IPS-18a (cell line): ENCODE measurements around the gene ZNF532.
A peak's percentile ranks its signal among the peaks of the same experiment; 100 is the strongest.

ENCODE experiments used
- H3K27ac ChIP-seq: one replicate; pipeline ENCODE4 v1.5.1; 2013; ENCODE audit warnings: low read length
- H3K27me3 ChIP-seq: one replicate; pipeline ENCODE4 v1.6.1; 2013; ENCODE audit warnings: mild to moderate bottlenecking, low read length; ENCODE audit not compliant: control insufficient read depth, insufficient read depth
- H3K36me3 ChIP-seq: one replicate; pipeline ENCODE4 v1.6.1; 2013; ENCODE audit warnings: low read depth, low read length; ENCODE audit not compliant: control insufficient read depth
- H3K4me1 ChIP-seq: one replicate; pipeline ENCODE4 v1.6.1; 2013; ENCODE audit warnings: low read depth, low read length; ENCODE audit not compliant: control insufficient read depth
- H3K4me3 ChIP-seq: one replicate; pipeline ENCODE4 v1.5.1; 2013; ENCODE audit warnings: low read length
- H3K9ac ChIP-seq: one replicate; pipeline ENCODE4 v1.6.1; 2013; ENCODE audit warnings: mild to moderate bottlenecking, low read length, moderate library complexity
- H3K9me3 ChIP-seq: one replicate; pipeline ENCODE4 v1.6.1; 2013; ENCODE audit warnings: low read depth, low read length; ENCODE audit not compliant: control insufficient read depth

The ZNF532 gene

DNA sequence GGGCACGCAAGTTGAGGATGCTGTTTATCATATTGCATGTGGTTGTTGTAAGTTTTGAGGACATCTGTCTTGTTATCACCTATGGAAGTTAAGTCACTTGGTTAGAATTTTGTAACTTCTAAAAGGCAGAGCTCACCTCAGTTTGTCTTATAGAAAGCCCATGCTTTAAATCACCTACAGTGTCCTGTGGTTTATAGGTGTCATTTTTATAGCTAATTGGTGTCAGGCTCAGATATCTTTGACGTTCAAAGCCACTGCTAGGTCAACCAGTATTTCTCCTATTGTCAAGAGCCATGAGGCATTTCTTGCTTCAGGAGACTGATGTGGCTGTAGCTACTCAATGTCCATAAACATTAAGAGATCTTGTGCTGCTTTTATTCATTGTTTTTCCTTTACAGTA, 16.8 kb downstream of the ZNF532 start:
- no peak overlapping the region for H3K27ac ChIP-seq
- H3K4me1 ChIP-seq = no peaks in the 10 kb centered on the region
- no peak overlapping the region for H3K9ac ChIP-seq
- H3K9me3 ChIP-seq = no peaks in the 10 kb centered on the region
- no peaks in the 10 kb centered on the region for H3K27me3 ChIP-seq
- H3K36me3 ChIP-seq = peaks cover 92% of the 10 kb centered on the region
- H3K4me3 ChIP-seq = no peak overlapping the region

DNA sequence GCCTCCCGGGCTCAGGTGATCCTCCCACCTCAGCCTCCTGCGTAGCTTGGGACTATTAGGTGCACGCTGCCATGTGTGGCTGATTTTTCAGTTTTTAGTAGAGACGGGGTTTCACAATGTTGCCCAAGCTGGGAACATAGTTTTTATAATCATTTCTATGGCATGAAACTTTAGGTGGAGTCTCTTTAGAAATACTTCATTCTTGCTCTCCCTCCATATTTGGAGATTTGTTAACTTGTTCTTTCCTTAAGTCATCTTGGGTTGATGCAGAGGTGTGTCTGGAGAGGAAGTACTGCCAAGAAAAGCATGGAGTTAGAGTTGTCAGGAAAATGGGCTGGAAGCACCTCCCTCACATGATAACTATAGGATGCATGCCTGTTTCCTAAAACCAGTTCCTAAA, 17.4 kb downstream of the ZNF532 start:
- peaks cover 92% of the 10 kb centered on the region for H3K36me3 ChIP-seq
- no peaks in the 10 kb centered on the region for H3K9me3 ChIP-seq

DNA sequence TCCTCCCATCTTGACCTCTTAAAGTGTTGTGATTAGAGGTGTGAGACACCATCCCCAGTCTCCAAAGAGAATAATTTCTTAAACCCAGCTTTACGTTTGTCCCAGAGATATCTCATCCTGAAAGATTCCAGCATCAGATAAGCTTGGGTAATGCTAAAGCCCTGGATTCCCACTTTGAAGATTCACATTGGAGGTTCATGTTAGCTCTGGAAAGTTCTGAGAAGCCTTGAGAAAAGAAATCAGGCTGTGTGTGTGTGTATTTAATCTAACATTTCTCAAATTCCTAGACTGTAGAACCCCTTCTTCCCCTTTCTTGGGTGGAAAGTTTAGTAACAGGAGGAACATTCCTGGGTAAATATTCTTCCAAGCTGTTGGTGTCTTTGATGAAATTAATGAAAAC, 18.0 kb downstream of the ZNF532 start:
- Histone ChIP-seq H3K36me3 (peaks cover 92% of the 10 kb centered on the region), H3K9ac (no peak overlapping the region), H3K4me1 (no peaks in the 10 kb centered on the region), H3K9me3 (no peaks in the 10 kb centered on the region), H3K27ac (no peak overlapping the region), H3K4me3 (no peak overlapping the region), H3K27me3 (no peaks in the 10 kb centered on the region)

More for the DNA sequence above, 17.4 kb downstream of the ZNF532 start:
- no peak overlapping the region for H3K4me3 ChIP-seq
- H3K27me3 ChIP-seq = no peaks in the 10 kb centered on the region
- H3K27ac ChIP-seq = no peak overlapping the region
- H3K9ac ChIP-seq = no peak overlapping the region
- no peaks in the 10 kb centered on the region for H3K4me1 ChIP-seq

DNA sequence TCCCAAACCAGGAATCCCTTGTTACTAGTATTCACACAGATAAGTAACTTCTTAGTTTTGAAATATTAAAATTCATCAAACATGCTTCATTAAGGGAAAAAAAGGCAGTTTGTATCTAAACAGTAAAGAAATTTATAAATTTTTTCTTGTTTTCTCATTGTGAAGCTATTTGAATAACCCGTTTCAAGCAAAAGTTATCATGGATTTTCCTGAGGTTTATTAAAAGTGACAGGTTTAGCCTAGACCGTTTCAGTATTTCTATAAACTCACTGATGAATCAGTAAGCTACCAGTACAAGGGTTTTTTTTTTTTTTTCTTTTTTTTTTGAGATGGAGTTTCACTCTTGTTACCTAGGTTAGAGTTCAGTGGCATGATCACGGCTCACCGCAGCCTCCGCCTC, 20.0 kb downstream of the ZNF532 start:
- no peak overlapping the region for H3K4me3 ChIP-seq
- no peaks in the 10 kb centered on the region for H3K27me3 ChIP-seq
- H3K36me3 ChIP-seq = peaks cover 82% of the 10 kb centered on the region
- no peak overlapping the region for H3K27ac ChIP-seq
- H3K9ac ChIP-seq = no peak overlapping the region
- no peaks in the 10 kb centered on the region for H3K9me3 ChIP-seq
- no peaks in the 10 kb centered on the region for H3K4me1 ChIP-seq

DNA sequence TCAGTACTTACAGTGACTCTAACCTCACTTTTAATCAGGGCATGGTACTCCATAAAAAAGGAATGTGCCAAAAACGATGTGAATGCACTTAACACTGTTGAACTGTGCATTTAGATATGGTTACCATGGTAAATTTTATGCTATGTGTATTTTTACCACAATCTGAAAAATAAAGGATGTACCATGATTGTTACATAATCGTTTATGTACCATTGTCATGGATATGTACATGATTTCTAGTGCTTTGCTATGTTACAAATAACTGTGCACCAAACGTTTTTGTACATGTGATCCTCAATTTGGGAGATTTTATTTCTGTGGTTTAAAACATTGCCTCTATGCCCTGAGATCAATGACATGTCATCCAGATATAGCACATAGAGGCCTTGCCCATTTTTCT, 21.8 kb downstream of the ZNF532 start:
- Histone ChIP-seq H3K9me3 (no peaks in the 10 kb centered on the region), H3K27ac (no peak overlapping the region), H3K36me3 (peaks cover 72% of the 10 kb centered on the region), H3K9ac (no peak overlapping the region), H3K4me1 (no peaks in the 10 kb centered on the region), H3K27me3 (no peaks in the 10 kb centered on the region), H3K4me3 (no peak overlapping the region)

DNA sequence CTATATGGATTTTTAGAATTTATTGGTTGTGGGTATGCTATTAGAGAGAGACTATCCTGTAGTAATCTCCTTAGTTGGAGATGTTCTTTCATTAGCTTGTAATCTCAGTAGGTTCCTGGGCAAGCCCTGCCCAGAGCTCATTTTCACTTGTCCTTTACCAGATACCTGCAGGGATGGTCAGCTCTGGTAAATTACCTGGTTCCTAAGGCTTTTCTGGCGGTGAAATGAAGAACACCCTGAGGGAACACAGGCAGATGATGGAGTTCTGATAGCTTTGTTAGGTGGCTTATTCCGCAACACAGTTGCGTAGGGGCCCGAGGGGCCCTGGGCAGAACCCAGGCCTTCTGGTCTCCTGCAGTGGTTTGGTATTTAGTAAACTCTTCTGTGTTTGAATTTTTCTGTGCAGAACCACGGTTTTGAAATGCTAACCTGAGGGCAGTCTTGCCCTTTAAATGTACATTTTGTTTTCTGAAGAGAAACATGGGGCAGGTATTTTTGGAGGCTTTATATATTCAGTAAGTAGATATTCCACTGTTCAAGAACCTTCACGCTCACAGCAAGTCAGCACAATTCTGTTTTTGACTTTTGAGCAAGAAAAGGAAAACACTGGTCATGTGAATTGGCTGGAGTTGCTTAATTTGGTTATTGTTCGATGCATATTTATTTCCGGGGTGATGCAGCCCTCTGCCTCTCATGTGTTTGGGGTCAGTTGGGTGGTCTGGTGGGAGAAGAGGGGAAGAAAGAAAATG, 22.4 kb downstream of the ZNF532 start:
- Histone ChIP-seq H3K9ac (no peak overlapping the region), H3K9me3 (no peaks in the 10 kb centered on the region), H3K27ac (peak overlapping the region; percentile 59), H3K36me3 (peaks cover 69% of the 10 kb centered on the region), H3K4me1 (peaks cover 6% of the 10 kb centered on the region), H3K4me3 (no peak overlapping the region), H3K27me3 (no peaks in the 10 kb centered on the region)

DNA sequence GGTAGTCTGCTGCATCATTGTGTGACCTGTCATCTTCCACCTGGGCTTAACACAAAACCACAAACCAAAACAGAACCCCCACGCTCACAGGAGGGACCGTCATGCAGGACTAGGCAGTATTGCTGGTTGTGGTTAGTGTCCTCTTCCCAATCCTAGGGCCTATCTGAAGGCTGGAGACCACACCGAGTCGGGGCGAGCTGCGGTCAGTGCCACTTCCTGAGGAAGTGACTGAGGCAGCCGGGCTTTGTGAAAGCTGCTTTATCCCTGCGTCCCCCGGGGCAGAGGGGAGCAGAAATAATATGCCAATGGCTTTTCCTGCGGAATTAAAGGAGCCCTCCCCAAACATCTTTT, 22.9 kb downstream of the ZNF532 start:
- no peaks in the 10 kb centered on the region for H3K27me3 ChIP-seq
- no peaks in the 10 kb centered on the region for H3K9me3 ChIP-seq
- peaks cover 64% of the 10 kb centered on the region for H3K36me3 ChIP-seq
- H3K4me1 ChIP-seq = peaks cover 8% of the 10 kb centered on the region
- no peak overlapping the region for H3K9ac ChIP-seq
- peak overlapping the region; percentile 59 for H3K27ac ChIP-seq
- H3K4me3 ChIP-seq = no peak overlapping the region

DNA sequence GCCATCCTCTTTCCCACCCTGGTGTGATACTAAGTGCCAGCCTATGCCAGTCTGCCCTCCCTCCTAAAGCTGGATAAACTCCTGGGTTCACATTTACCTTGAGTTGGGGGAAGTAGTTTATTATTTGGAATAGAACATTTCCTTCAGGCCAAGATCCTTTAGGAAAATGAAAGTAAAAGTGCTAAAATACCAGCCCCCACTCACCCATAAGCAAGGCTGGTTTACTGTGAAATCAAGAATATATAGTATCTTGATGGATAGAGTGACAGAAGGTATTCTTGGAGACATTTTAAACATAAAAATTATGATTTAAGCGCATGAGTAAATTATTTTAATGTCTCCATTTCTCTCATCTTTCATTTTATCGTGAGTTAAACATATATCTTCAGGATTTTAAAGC, 27.1 kb downstream of the ZNF532 start:
- H3K4me3 ChIP-seq = no peak overlapping the region
- peaks cover 13% of the 10 kb centered on the region for H3K4me1 ChIP-seq
- no peaks in the 10 kb centered on the region for H3K9me3 ChIP-seq
- H3K27ac ChIP-seq = no peak overlapping the region
- no peaks in the 10 kb centered on the region for H3K27me3 ChIP-seq
- H3K36me3 ChIP-seq = peaks cover 39% of the 10 kb centered on the region
- H3K9ac ChIP-seq = no peak overlapping the region

DNA sequence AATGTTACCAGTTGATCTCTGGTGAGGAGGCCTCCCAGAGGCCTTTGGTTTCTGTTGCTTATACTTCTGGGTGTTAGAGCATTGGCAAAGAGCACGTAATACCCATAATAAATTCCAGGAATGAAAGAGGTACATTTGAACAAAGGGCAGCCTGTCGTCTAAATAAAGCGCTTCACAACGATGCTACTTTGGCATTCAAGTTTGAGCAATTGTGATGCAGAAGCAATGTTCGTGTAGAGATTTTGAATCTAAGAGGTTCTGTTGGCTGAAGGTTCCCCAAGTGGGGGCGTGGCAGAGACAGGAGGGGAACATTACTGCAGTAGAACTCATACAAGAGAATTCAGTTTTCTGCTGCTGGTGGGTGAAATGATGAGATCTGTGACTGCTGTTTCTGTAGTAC, 27.8 kb downstream of the ZNF532 start:
- H3K36me3 ChIP-seq = peaks cover 32% of the 10 kb centered on the region
- no peak overlapping the region for H3K27ac ChIP-seq
- H3K4me3 ChIP-seq = no peak overlapping the region
- H3K27me3 ChIP-seq = no peaks in the 10 kb centered on the region
- H3K9me3 ChIP-seq = no peaks in the 10 kb centered on the region
- H3K9ac ChIP-seq = no peak overlapping the region
- H3K4me1 ChIP-seq = peaks cover 13% of the 10 kb centered on the region

DNA sequence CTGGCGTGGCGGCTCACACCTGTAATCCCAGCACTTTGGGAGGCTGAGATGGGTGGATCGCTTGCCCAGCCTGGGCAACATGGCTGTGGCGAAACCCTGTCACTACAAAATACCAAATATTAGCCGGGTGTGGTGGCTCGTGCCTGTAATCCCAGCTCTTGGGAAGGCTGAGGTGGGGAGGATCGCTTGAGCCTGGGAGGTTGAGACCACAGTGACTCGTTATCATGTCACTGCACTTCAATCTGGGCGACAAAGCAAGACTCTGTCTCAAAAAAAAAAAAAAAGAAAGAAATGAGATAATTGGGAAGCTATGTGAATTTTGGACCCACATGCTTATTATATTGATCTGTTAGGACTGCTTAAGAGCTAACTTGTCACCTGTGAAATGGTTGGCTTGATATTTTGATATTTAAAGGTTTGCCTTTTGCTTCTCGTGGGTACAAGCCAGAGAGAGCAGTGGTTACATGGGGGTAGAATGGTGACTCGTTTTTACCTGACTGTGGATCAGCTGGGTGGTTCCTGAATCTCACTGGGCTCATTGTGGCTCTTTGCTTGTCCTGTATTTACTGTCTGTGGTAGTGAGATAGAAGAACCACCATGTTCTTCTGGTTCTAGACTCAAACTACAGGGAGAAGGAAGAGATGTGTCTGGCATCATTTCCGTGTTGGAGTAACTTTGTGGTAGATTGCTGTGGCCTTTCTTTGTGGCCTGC, 28.9 kb downstream of the ZNF532 start:
- Histone ChIP-seq H3K9me3 (no peaks in the 10 kb centered on the region), H3K36me3 (peaks cover 33% of the 10 kb centered on the region), H3K4me3 (no peak overlapping the region), H3K27me3 (no peaks in the 10 kb centered on the region), H3K4me1 (peaks cover 13% of the 10 kb centered on the region), H3K9ac (no peak overlapping the region), H3K27ac (no peak overlapping the region)

DNA sequence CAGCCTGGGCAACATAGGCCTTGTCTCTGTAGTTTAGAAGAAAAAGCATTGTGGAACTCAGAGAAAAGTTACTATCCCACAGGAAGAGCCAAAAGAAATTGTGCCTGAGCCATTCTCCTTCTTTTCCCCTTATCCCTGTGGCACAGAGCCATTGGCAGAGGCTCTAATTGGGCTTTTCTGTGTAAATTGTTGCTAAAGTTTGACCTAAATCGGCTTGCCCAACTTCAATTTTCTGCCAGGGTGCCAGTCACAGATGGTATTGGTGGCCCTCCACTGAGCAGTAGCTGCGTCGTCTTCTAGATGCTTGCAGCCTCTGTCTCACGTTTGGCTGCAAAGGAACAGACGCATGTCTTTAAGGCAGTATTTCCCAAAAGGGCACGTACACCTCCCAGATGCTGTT, 30.3 kb downstream of the ZNF532 start:
- H3K27me3 ChIP-seq = no peaks in the 10 kb centered on the region
- H3K36me3 ChIP-seq = peaks cover 37% of the 10 kb centered on the region
- no peaks in the 10 kb centered on the region for H3K9me3 ChIP-seq
- no peak overlapping the region for H3K4me3 ChIP-seq
- H3K9ac ChIP-seq = no peak overlapping the region
- H3K27ac ChIP-seq = no peak overlapping the region
- H3K4me1 ChIP-seq = peaks cover 13% of the 10 kb centered on the region

DNA sequence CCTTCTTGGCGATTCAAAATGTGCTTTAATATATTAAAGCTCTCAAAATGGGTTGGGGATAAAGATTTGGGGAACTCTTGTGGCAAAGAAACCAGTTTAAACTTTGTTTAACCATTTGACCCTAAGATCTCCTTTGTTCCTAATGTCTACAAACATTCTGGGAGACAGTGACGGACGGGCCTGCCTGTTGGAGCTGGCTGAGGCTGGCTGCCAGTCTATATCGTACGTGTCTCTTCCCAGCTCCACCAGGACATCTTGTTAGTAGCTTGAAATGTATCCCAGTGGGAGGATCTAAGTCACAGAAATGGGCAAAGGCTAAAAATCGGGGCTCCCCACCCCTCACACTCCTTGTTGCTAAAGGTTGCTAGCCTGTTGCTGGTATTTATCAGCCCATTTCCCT, 30.7 kb downstream of the ZNF532 start:
- Histone ChIP-seq H3K27me3 (no peaks in the 10 kb centered on the region), H3K27ac (no peak overlapping the region), H3K36me3 (peaks cover 42% of the 10 kb centered on the region), H3K9me3 (no peaks in the 10 kb centered on the region), H3K4me1 (peaks cover 13% of the 10 kb centered on the region), H3K4me3 (no peak overlapping the region), H3K9ac (no peak overlapping the region)
